Measurements from ENCODE around the gene SLC10A3. TPM values are rescaled to one million over a fixed set of nuclear protein-coding genes. Genes with fewer than 3 reads are reported as not detected.

Gene SLC10A3
- total and polyA plus RNA-seq, 2 of the 8 experiments (the other 6 are each of a cell fraction or from before 2014, with no cell fraction given), result 6.8 to 9.5 TPM

DNA sequence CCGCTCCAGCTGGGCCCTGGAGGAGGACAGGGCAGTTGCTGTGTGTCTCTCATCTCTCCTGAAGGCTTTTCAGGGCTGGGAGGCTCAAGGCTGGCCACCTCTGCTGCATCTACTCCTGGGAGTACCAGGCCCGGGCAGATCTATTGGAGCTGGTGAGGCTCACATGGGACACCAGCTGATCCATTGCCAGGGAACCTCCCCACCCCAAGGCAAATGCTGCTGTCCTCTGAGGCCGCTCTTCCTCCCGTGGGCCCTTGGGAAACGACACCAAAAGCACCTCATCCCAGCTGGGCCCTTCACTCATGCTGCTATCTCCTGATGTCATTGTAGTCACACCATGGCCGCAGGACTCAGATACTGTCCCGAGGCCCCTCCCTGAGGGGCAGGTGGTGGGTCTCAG lies 7.6 kb downstream of the SLC10A3 start:
- H3K14ac ChIP-seq (ENCODE audit: insufficient read length), result no peak overlapping the region
- no peak overlapping the region for H2AK5ac ChIP-seq (ENCODE audit: low read depth, low read length)
- H2AFZ ChIP-seq (ENCODE audit: low read length), result no peak overlapping the region
- H2BK20ac ChIP-seq (ENCODE audit: low read length), result no peak overlapping the region
- H3K9ac ChIP-seq (replicated peaks in 1 of 4; ENCODE audit: extremely low read depth in 1 of 4, low read depth in 3 of 4, low read length in 3 of 4), result no peak overlapping the region
- no peak overlapping the region for H4K5ac ChIP-seq (ENCODE audit: insufficient read length, low read depth, low read length)
- TF ChIP-seq TCF12 (IDR thresholded peaks at IDR 0.05; ENCODE audit: low read depth, low read length) (no peak), SP1 (IDR thresholded peaks at IDR 0.05; ENCODE audit: low read depth, low read length) (no peak), SUZ12 (IDR thresholded peaks at IDR 0.05; ENCODE audit: low read length) (no peak), TAF1 (IDR thresholded peaks at IDR 0.05; ENCODE audit: low read depth, low read length) (no peak), YY1 (IDR thresholded peaks at IDR 0.05; ENCODE audit: low read depth, low read length) (no peak), TAF7 (optimal IDR thresholded peaks at IDR 0.05; ENCODE audit: borderline replicate concordance, low read depth, low read length) (no peak), POU5F1 (IDR thresholded peaks at IDR 0.05; ENCODE audit: low read depth, low read length) (no peak), HDAC6 (IDR thresholded peaks at IDR 0.05; ENCODE audit: low read depth, low read length) (no peak), PHF8 (conservative IDR thresholded peaks at IDR 0.05; ENCODE audit: low read depth, low read length) (no peak), TBP (IDR thresholded peaks at IDR 0.05; ENCODE audit: low read depth, low read length) (no peak), CTBP2 (IDR thresholded peaks at IDR 0.05; ENCODE audit: borderline replicate concordance, insufficient read depth, insufficient read length, low read length) (no peak), RBBP5 (IDR thresholded peaks at IDR 0.05; ENCODE audit: borderline replicate concordance, low read depth, low read length) (no peak), RFX5 (IDR thresholded peaks at IDR 0.05; ENCODE audit: borderline replicate concordance, low read depth, low read length) (no peak), CREB1 (IDR thresholded peaks at IDR 0.05) (no peak)
- H2BK12ac ChIP-seq (ENCODE audit: low read depth, low read length), result no peak overlapping the region
- POLR2A ChIA-PET (ENCODE audit: partially characterized antibody), result interaction anchor here (1.0 to 1.2 kb wide), 2 partner anchors 47 to 85 kb away, joined by 3 read pairs; partner anchors contain the start of gene RPL10
- H2BK15ac ChIP-seq (ENCODE audit: low read length), result no peak overlapping the region
- H3K4me3 ChIP-seq (ENCODE audit: extremely low read depth in 1 of 4, insufficient read depth in 2 of 4, low read depth in 3 of 4, low read length in 4 of 4), result no peak overlapping the region
- no peaks in the 10 kb centered on the region for H3K9me3 ChIP-seq (ENCODE audit: insufficient read depth in 2 of 2, low read depth in 1 of 2, low read length in 1 of 2)
- CTCF ChIA-PET (ENCODE audit: partially characterized antibody), result interaction anchor here (1.0 to 2.1 kb wide), 4 partner anchors 33 to 51 kb away, joined by 3 to 8 read pairs (median 4); no protein-coding TSS in a partner anchor
- H3K23me2 ChIP-seq (ENCODE audit: low read depth, low read length), result peaks cover 3% of the 10 kb centered on the region; the same call in 1 of the 2 replicates
- peaks cover 0 to 6% (median 2%) of the 10 kb centered on the region in 4 experiments; a peak in 4 of 7 replicates for H3K4me1 ChIP-seq (replicated peaks in 1 of 4; ENCODE audit: control insufficient read depth in 3 of 4, insufficient read depth in 4 of 4, low read length in 3 of 4)
- no peak overlapping the region for H3K4ac ChIP-seq (replicated peaks; ENCODE audit: insufficient read length, low read depth, low read length)
- no peaks in the 10 kb centered on the region for H3K27me3 ChIP-seq (replicated peaks in 1 of 4; ENCODE audit: control insufficient read depth in 3 of 4, extremely low read depth in 1 of 4, insufficient read depth in 3 of 4, low read length in 3 of 4)
- no peak overlapping the region for H3K56ac ChIP-seq (replicated peaks; ENCODE audit: insufficient read length, low read depth, low read length)
- no peak for DNase-seq (ENCODE audit: low read depth in 1 of 2, low spot score in 2 of 2)
- FAIRE-seq, result no peak
- no peak overlapping the region for H4K8ac ChIP-seq (ENCODE audit: extremely low read depth, insufficient read depth, low read length)
- H3K79me2 ChIP-seq (ENCODE audit: control insufficient read depth in 1 of 2, insufficient read depth in 2 of 2, low read length in 2 of 2), result no peaks in the 10 kb centered on the region
- H3K4me2 ChIP-seq (ENCODE audit: insufficient read depth in 1 of 2, low read depth in 2 of 2, low read length in 2 of 2), result no peak overlapping the region
- H4K91ac ChIP-seq (replicated peaks; ENCODE audit: insufficient read length, low read length), result no peak overlapping the region
- no peak overlapping the region for H2BK120ac ChIP-seq (replicated peaks; ENCODE audit: low read depth, low read length)
- H3K18ac ChIP-seq (ENCODE audit: extremely low read depth, low read length), result no peak overlapping the region
- H3K79me1 ChIP-seq (ENCODE audit: low read depth, low read length), result no peaks in the 10 kb centered on the region
- H3K27ac ChIP-seq (ENCODE audit: low read depth, low read length), result no peak overlapping the region
- peaks cover 0 to 2% of the 10 kb centered on the region in 2 experiments for H4K20me1 ChIP-seq (replicated peaks in 1 of 2; ENCODE audit: control insufficient read depth in 1 of 2, insufficient read depth in 2 of 2, low read length in 2 of 2)
- peaks cover 0 to 13% (median 0%) of the 10 kb centered on the region in 4 experiments; a peak in 2 of 8 replicates for H3K36me3 ChIP-seq (ENCODE audit: control insufficient read depth in 2 of 4, insufficient read depth in 4 of 4, low read length in 3 of 4)
- H2BK5ac ChIP-seq (ENCODE audit: low read depth, low read length), result no peak overlapping the region
- H3K23ac ChIP-seq (ENCODE audit: insufficient read length), result no peak overlapping the region
- WGBS, 2 experiments (ENCODE audit: extremely low coverage in 1 of 2, insufficient coverage in 1 of 2, insufficient read length in 1 of 2, insufficient replicate concordance in 2 of 2, low coverage in 1 of 2, low lambda C conversion rate in 2 of 2, missing lambda C conversion rate in 1 of 2), result 94% methylated on average over 7 of the region's 7 CpGs; no CpG with 5 or more reads in 1 of the 2 experiments

All from H1 (cell line).